ENCODE results near the gene COL4A1. TPM values are rescaled to one million over a fixed set of nuclear protein-coding genes. Genes with fewer than 3 reads are reported as not detected.

Gene COL4A1
- total RNA-seq, 1 donor from 2014 or later, result 105 TPM

DNA sequence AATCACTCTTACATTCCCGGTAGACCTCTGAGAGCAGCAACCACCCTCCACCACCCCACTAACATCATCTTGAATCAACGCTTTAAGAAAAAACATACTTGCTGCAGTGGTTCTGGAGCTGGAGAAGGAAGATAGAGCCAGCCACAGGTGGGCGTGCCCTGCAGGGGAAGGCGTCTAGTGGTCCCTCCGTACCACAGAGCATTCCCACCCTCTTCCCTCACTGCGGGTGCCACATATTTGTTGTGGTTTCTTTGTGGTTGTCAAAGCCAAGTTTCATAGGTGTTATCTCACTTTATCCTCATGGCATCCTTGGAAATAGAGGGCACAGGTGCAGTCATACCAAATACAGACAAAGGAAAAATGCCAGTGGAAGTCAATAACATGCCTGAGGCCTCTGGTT, 22.3 kb upstream of the COL4A1 start:
- Mint-ChIP-seq H3K4me3 (no peak overlapping the region), H3K36me3 (peaks cover 77% of the 10 kb centered on the region), H3K9me3 (peaks cover 47% of the 10 kb centered on the region), H3K4me1 (peaks cover 20% of the 10 kb centered on the region), H3K27me3 (ENCODE audit: insufficient read depth, low read depth) (peaks cover 2% of the 10 kb centered on the region), H3K27ac (no peak overlapping the region)
- Histone ChIP-seq H3K27me3 (no peaks in the 10 kb centered on the region), H3K4me2 (no peak overlapping the region), H3K9ac (no peak overlapping the region), H2AFZ (replicated peaks) (no peak overlapping the region), H3K79me2 (ENCODE audit: low read depth) (peaks cover 69% of the 10 kb centered on the region), H3K9me3 (ENCODE audit: low read depth) (no peaks in the 10 kb centered on the region), H3K36me3 (no peaks in the 10 kb centered on the region), H3K4me1 (peaks cover 41% of the 10 kb centered on the region), H3K27ac (no peak overlapping the region), H3F3A (ENCODE audit: low read depth) (peaks cover 21% of the 10 kb centered on the region), H4K20me1 (ENCODE audit: low read depth) (no peaks in the 10 kb centered on the region), H3K4me3 (no peak overlapping the region)
- DNase-seq (ENCODE audit: low spot score), result no peak
- TF ChIP-seq EZH2phosphoT487 (IDR thresholded peaks at IDR 0.05), result no peak
- no peak for TF ChIP-seq EZH2 (IDR thresholded peaks at IDR 0.05)
- TF ChIP-seq, protein P1, sequence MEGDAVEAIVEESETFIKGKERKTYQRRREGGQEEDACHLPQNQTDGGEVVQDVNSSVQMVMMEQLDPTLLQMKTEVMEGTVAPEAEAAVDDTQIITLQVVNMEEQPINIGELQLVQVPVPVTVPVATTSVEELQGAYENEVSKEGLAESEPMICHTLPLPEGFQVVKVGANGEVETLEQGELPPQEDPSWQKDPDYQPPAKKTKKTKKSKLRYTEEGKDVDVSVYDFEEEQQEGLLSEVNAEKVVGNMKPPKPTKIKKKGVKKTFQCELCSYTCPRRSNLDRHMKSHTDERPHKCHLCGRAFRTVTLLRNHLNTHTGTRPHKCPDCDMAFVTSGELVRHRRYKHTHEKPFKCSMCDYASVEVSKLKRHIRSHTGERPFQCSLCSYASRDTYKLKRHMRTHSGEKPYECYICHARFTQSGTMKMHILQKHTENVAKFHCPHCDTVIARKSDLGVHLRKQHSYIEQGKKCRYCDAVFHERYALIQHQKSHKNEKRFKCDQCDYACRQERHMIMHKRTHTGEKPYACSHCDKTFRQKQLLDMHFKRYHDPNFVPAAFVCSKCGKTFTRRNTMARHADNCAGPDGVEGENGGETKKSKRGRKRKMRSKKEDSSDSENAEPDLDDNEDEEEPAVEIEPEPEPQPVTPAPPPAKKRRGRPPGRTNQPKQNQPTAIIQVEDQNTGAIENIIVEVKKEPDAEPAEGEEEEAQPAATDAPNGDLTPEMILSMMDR (IDR thresholded peaks at IDR 0.05), result no peak

DNA sequence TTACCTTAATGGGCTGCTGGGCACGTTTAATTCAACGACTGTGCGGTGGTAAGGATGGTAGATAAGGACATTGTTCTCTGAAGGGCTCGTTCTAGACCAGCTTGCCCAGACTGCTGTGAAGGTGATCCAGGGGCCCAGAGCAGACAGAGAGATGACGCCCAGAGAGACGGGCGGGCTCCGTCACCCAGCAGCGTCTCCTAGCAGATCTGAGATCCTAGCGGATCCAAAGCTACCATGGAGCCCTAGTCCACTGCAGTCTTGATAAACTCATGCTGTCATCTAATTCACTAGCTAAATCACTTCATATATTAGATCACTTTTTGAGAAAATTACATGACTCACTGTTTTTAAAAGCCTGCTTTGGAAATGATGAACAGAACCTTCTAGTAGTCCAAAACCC, 21.6 kb upstream of the COL4A1 start:
- Histone ChIP-seq H3K27me3 (no peaks in the 10 kb centered on the region), H4K20me1 (ENCODE audit: low read depth) (no peaks in the 10 kb centered on the region), H3K79me2 (ENCODE audit: low read depth) (peaks cover 76% of the 10 kb centered on the region), H3K27ac (no peak overlapping the region), H3K4me1 (peaks cover 45% of the 10 kb centered on the region), H2AFZ (replicated peaks) (no peak overlapping the region), H3F3A (ENCODE audit: low read depth) (peaks cover 21% of the 10 kb centered on the region), H3K9me3 (ENCODE audit: low read depth) (no peaks in the 10 kb centered on the region), H3K36me3 (no peaks in the 10 kb centered on the region), H3K4me2 (no peak overlapping the region), H3K4me3 (no peak overlapping the region), H3K9ac (no peak overlapping the region)
- TF ChIP-seq EZH2 (IDR thresholded peaks at IDR 0.05) (no peak), EZH2phosphoT487 (IDR thresholded peaks at IDR 0.05) (no peak)
- TF ChIP-seq, protein P1 (IDR thresholded peaks at IDR 0.05), result no peak
- H3K4me1 Mint-ChIP-seq, result peaks cover 20% of the 10 kb centered on the region
- H3K27me3 Mint-ChIP-seq (ENCODE audit: insufficient read depth, low read depth), result peaks cover 2% of the 10 kb centered on the region
- peaks cover 75% of the 10 kb centered on the region for H3K36me3 Mint-ChIP-seq
- no peak for DNase-seq (ENCODE audit: low spot score)
- no peak overlapping the region for H3K27ac Mint-ChIP-seq
- no peak overlapping the region for H3K4me3 Mint-ChIP-seq
- peaks cover 50% of the 10 kb centered on the region for H3K9me3 Mint-ChIP-seq

DNA sequence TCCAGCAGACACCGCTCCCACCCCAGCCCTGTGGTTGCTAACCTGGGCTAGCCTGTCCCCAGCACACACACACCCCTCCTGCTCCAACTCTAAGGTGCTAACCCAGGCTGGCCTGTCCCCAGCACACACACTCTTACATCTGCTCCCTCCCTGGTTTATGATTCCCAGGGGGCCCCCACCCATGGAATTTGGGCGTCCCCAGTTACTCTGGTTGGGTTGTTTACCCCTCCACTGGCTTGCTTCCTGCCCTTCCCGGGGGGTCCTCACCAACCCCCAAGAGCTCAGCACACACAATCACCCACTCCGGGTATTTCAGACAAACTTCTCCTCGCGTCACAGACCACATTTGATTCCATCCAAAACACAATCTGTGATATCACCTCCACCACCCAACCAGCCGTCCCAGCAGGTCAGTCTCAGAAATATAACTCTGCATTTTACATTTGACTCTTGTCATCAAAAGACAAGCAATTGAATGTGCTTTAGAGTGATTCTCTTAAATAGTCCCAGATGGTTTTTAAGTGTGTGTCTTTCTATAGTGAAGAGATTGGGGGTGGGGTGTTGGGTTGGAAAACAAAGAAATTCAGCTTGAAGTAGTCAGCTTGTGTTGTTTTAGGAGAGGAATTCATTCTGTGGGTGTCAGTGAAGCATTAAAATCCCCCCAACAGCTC, 20.2 kb upstream of the COL4A1 start:
- peak overlapping the region; percentile 83 for H3K4me2 ChIP-seq
- peaks cover 21% of the 10 kb centered on the region for H3F3A ChIP-seq (ENCODE audit: low read depth)
- H3K27ac ChIP-seq, result peak overlapping the region; percentile 75
- Mint-ChIP-seq H3K4me3 (peak overlapping the region; percentile 41), H3K36me3 (peaks cover 67% of the 10 kb centered on the region), H3K27ac (peak overlapping the region; percentile 69), H3K27me3 (ENCODE audit: insufficient read depth, low read depth) (peaks cover 2% of the 10 kb centered on the region), H3K4me1 (peaks cover 20% of the 10 kb centered on the region), H3K9me3 (peaks cover 48% of the 10 kb centered on the region)
- H2AFZ ChIP-seq (replicated peaks), result no peak overlapping the region
- H3K27me3 ChIP-seq, result no peaks in the 10 kb centered on the region
- H3K9me3 ChIP-seq (ENCODE audit: low read depth), result no peaks in the 10 kb centered on the region
- peak overlapping the region; percentile 18 for H3K4me3 ChIP-seq
- no peak for TF ChIP-seq EZH2phosphoT487 (IDR thresholded peaks at IDR 0.05)
- TF ChIP-seq, protein P1 (IDR thresholded peaks at IDR 0.05), result no peak
- TF ChIP-seq EZH2 (IDR thresholded peaks at IDR 0.05), result no peak
- H3K36me3 ChIP-seq, result no peaks in the 10 kb centered on the region
- H4K20me1 ChIP-seq (ENCODE audit: low read depth), result no peaks in the 10 kb centered on the region
- no peak overlapping the region for H3K9ac ChIP-seq
- peak; percentile 43 for DNase-seq (ENCODE audit: low spot score)
- peaks cover 81% of the 10 kb centered on the region for H3K79me2 ChIP-seq (ENCODE audit: low read depth)
- peaks cover 48% of the 10 kb centered on the region for H3K4me1 ChIP-seq

Data from neural progenitor cell (in vitro differentiated cells).